ENCODE measurements around the gene SIRT5.

The SIRT5 gene

GRCh38 chr6:13653296-13653695, 78.9 kb downstream of the SIRT5 start:
- ChIA-PET POLR2A (no interaction called here), CTCF (interaction anchor here (1.3 to 3.3 kb wide), 2 partner anchors 29 to 38 kb away, joined by 7 to 10 read pairs; partner anchors contain the start of gene NOL7)
- Histone ChIP-seq H3K4me3 (ENCODE audit: low read depth, low read length) (no peak overlapping the region), H3K36me3 (ENCODE audit: control insufficient read depth in 2 of 2, insufficient read depth in 1 of 2, low read length in 2 of 2) (peaks cover 0 to 13% of the 10 kb centered on the region in 2 experiments; a peak in 2 of 3 replicates), H3K9me3 (ENCODE audit: control insufficient read depth, insufficient read depth, low read depth, low read length) (no peaks in the 10 kb centered on the region), H3K4me1 (ENCODE audit: control insufficient read depth, insufficient read depth, low read length) (peaks cover 12% of the 10 kb centered on the region; the same call in 1 of the 2 replicates), H3K27ac (ENCODE audit: extremely low read depth, low read depth, low read length) (no peak overlapping the region)
- no peak for TF ChIP-seq ZNF514 (tag by site-specific recombination; IDR thresholded peaks at IDR 0.05)
- TF ChIP-seq ZNF398 (tag by site-specific recombination; IDR thresholded peaks at IDR 0.05): no peak
- no peak for TF ChIP-seq EGR2 (tag by site-specific recombination; IDR thresholded peaks at IDR 0.05; ENCODE audit: low read depth)
- no peak for TF ChIP-seq ZNF585B (tag by site-specific recombination; IDR thresholded peaks at IDR 0.05)
- TF ChIP-seq ZNF513 (tag by site-specific recombination; IDR thresholded peaks at IDR 0.05): no peak
- TF ChIP-seq ZNF747 (tag by site-specific recombination; IDR thresholded peaks at IDR 0.05): no peak
- no peak for TF ChIP-seq ZIC2 (tag by site-specific recombination; IDR thresholded peaks at IDR 0.05)
- TF ChIP-seq PRDM10 (tag by site-specific recombination; IDR thresholded peaks at IDR 0.05): no peak
- no peak for TF ChIP-seq ZNF692 (tag by site-specific recombination; IDR thresholded peaks at IDR 0.05)
- TF ChIP-seq ZNF23 (tag by site-specific recombination; IDR thresholded peaks at IDR 0.05; ENCODE audit: borderline replicate concordance): no peak
- TF ChIP-seq ZSCAN30 (tag by site-specific recombination; IDR thresholded peaks at IDR 0.05): no peak
- no peak for TF ChIP-seq GFI1B (tag by site-specific recombination; IDR thresholded peaks at IDR 0.05)
- no peak for TF ChIP-seq ZNF175 (tag by site-specific recombination; IDR thresholded peaks at IDR 0.05)
- no peak for TF ChIP-seq ZBTB11 (tag by site-specific recombination; conservative IDR thresholded peaks at IDR 0.05; ENCODE audit: low read depth)

All from HEK293 (cell line).